Pancreas (tissue), 10 donors: ENCODE measurements around the gene SHB. TPM values are rescaled to one million over a fixed set of nuclear protein-coding genes. Genes with fewer than 3 reads are reported as not detected.
A peak's percentile ranks its signal among the peaks of the same experiment; 100 is the strongest.

Experiments
- ATAC-seq, 4 donors: fragments of 200-7000 bp; cut with Tn5 transposase; one replicate each; pipeline versions ENCODE4 v1.8.0 to v1.9.1; 2020; ENCODE audit warnings: mild to moderate bottlenecking in 4 of 4, moderate library complexity in 4 of 4
- DNase-seq, 6 donors: peaks; one replicate each; pipeline ENCODE4 v3.0.0-alpha.2; 2020
- FAIRE-seq: peaks from 2 replicates; lab custom pipeline; 2012; peaks lifted over from hg19 to GRCh38; lab: Jason Lieb, UNC
- H3K27ac ChIP-seq, 4 donors: fragments of 200-600 bp; sonication (generic); 1 replicate in 3 of 4; 2 replicates in 1 of 4; pipeline versions ENCODE4 v1.5.0 to v1.8.0; 2020
- H3K27me3 ChIP-seq, 4 donors: fragments of 200-600 bp; one replicate each; pipeline ENCODE4 v1.8.0; 2021
- H3K36me3 ChIP-seq, 3 donors: fragments of 200-600 bp; sonication (generic) in 1 of 3; one replicate each; pipeline versions ENCODE4 v1.5.0 to v1.8.0; 2020 to 2021
- H3K4me1 ChIP-seq, 3 donors: fragments of 200-600 bp; one replicate each; pipeline ENCODE4 v1.8.0; 2021
- H3K4me3 ChIP-seq, 4 donors: fragments of 200-600 bp; sonication (generic) in 2 of 4; one replicate each; pipeline versions ENCODE4 v1.5.0 to v1.8.0; 2020 to 2021
- H3K9me3 ChIP-seq, 4 donors: fragments of 200-600 bp; one replicate each; pipeline ENCODE4 v1.8.0; 2021
- WGBS, 2 donors: extraction: QIAGEN DNeasy Blood & Tissue Kit; methylation state at CpG; one replicate each; pipeline ENCODE4 v1.1.7; 2013; 5-methylcytosine and 5-hydroxymethylcytosine counted together
- intact Hi-C, 3 donors: fragments of 100-400 bp; cut with DNase I; formaldehyde crosslinking; loops; one replicate each; pipeline versions ENCODE4 v1.11.1 to v1.14.2; 2022
- polyA plus RNA-seq, 2 donors: library from polyadenylated mRNA; stranded (reverse); fragments of 200-250 nt; gene quantifications; one replicate each; pipeline ENCODE4 v1.2.3, GENCODE V29; 2013
- total RNA-seq, 6 donors: library from RNA; stranded (reverse); fragmentation: NEBNext Ultra II Directional in 4 of 6; extraction: Animal tissue kit (Norgen Biotek cat#: 25700) in 4 of 6; gene quantifications; one replicate each; pipeline versions ENCODE4 v1.2.1 to v1.2.4, GENCODE V29; 2021 to 2023
- TF ChIP-seq, protein P1 (sequence below), 4 donors: fragments of 200-600 bp; sonication (generic) in 3 of 4; IDR thresholded peaks; one replicate each; pipeline versions ENCODE4 v1.5.0 to v1.8.0; 2021; ENCODE audit warnings: antibody characterized with exemption in 4 of 4
- donor health status: healthy with polysubstance abuse.
- donor health status: DM: no; HTN: no; CAD: no; lungs with moderate emphysema.
- donor health status: DM: no; HTN: no; CAD: no.
- donor health status: control.
- donor health status: control.
- donor health status: Bipolar disorder and iron deficiency.
- donor health status: DM: yes; HTN: yes; CAD: no.
- donor health status: DM: no; HTN: no; CAD: no.
- donor health status: DM: no; HTN: no; CAD: no.
- donor health status: DM: yes; HTN: yes; CAD: no.

Gene SHB
- total and polyA plus RNA-seq, 8 donors, result 11.5 to 24.2 (median 19.2) TPM

GRCh38 chr9:37978983-37979382 lies 90.0 kb downstream of the SHB start:
- TF ChIP-seq, protein P1, sequence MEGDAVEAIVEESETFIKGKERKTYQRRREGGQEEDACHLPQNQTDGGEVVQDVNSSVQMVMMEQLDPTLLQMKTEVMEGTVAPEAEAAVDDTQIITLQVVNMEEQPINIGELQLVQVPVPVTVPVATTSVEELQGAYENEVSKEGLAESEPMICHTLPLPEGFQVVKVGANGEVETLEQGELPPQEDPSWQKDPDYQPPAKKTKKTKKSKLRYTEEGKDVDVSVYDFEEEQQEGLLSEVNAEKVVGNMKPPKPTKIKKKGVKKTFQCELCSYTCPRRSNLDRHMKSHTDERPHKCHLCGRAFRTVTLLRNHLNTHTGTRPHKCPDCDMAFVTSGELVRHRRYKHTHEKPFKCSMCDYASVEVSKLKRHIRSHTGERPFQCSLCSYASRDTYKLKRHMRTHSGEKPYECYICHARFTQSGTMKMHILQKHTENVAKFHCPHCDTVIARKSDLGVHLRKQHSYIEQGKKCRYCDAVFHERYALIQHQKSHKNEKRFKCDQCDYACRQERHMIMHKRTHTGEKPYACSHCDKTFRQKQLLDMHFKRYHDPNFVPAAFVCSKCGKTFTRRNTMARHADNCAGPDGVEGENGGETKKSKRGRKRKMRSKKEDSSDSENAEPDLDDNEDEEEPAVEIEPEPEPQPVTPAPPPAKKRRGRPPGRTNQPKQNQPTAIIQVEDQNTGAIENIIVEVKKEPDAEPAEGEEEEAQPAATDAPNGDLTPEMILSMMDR (IDR thresholded peaks at IDR 0.05), result no peak
- no peak for ATAC-seq
- Histone ChIP-seq H3K4me3 (no peak overlapping the region), H3K9me3 (no peaks in the 10 kb centered on the region), H3K4me1 (peaks cover 0 to 19% (median 14%) of the 10 kb centered on the region in 3 donors), H3K27ac (no peak overlapping the region), H3K27me3 (no peaks in the 10 kb centered on the region), H3K36me3 (peaks cover 0 to 3% (median under 1%) of the 10 kb centered on the region in 3 donors)
- FAIRE-seq, result no peak
- WGBS, 2 donors, result 84 to 89% methylated on average over 3 of the region's 3 CpGs
- peak in 2 of 6 donors; percentile 11 to 24 for DNase-seq
- intact Hi-C loops, result loop anchor here in 1 of 3 donors (10.0 kb wide), 1 partner anchor 64 kb away; no protein-coding TSS in a partner anchor

DNA sequence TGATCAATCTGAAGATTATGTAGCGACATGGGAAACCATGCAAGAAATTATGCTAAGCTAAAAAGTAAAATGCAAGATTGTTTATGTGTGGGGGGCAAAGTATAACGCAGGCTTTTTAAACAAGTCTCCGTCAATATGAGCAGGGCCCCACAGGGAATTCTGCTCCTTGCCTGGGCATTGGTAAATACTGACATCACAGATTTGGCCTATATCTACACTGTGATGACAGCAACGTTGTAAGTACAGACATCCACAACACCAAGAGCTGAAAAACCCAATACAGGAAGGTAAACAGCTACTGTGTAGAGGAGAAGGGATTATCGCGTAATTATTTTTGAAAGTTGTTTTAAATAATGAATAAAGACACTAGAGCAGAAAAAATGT lies 90.6 kb downstream of the SHB start:
- H3K4me1 ChIP-seq, result peaks cover 0 to 19% (median 14%) of the 10 kb centered on the region in 3 donors
- FAIRE-seq (no peak), DNase-seq (no peak), ATAC-seq (no peak)
- TF ChIP-seq, protein P1 (IDR thresholded peaks at IDR 0.05), result no peak
- H3K36me3 ChIP-seq, result peaks cover 0 to 8% (median 6%) of the 10 kb centered on the region in 3 donors
- 77 to 79% methylated on average over 6 of the region's 6 CpGs for WGBS, 2 donors
- no peaks in the 10 kb centered on the region for H3K9me3 ChIP-seq
- H3K27ac ChIP-seq, result no peak overlapping the region
- no peak overlapping the region for H3K4me3 ChIP-seq
- intact Hi-C loops, result loop anchor here in 1 of 3 donors (10.0 kb wide), 1 partner anchor 64 kb away; no protein-coding TSS in a partner anchor
- no peaks in the 10 kb centered on the region for H3K27me3 ChIP-seq

DNA sequence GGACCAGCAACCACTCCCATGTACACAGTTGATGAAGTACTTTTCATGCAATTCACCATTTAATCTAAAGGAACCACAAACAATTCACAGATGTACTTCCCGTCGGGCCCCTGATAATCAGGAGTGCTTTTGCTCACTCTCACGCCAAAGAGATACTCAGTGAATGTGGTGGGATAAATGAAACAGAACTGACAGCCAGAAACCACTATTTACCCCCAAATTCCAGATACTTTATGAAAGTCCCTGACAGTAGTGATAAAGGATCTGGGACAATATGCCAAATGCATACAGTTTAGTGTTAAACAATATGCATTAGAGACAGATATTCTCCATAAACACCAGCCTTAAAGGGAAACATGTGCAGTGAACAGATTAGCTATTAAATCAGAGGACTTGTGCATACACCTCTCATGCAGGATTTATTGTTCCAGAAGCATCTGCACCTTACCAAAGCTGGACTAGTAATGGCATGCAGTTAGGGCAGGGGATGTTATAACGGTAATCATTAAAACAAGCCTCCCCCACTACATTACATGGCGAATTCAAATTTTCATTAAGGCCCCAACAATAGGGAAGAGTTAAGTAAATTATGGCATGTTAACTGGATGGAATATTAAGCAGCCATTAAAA lies 91.1 kb downstream of the SHB start:
- Histone ChIP-seq H3K27ac (peak overlapping the region in 2 of 4 donors; percentile 60 to 74), H3K27me3 (no peaks in the 10 kb centered on the region), H3K4me1 (peaks cover 0 to 19% (median 14%) of the 10 kb centered on the region in 3 donors), H3K9me3 (no peaks in the 10 kb centered on the region), H3K36me3 (peaks cover 0 to 9% (median 9%) of the 10 kb centered on the region in 3 donors), H3K4me3 (no peak overlapping the region)
- ATAC-seq (no peak), FAIRE-seq (no peak), DNase-seq (no peak)
- 64 to 68% methylated on average over 5 of the region's 5 CpGs for WGBS, 2 donors
- intact Hi-C loops, result loop anchor here in 1 of 3 donors (10.0 kb wide), 1 partner anchor 63 kb away; no protein-coding TSS in a partner anchor
- TF ChIP-seq, protein P1 (IDR thresholded peaks at IDR 0.05), result no peak

GRCh38 chr9:37976714-37977477 lies 92.1 kb downstream of the SHB start:
- Histone ChIP-seq H3K27ac (peak overlapping the region in 3 of 4 donors; percentile 2 to 74 (median 60)), H3K27me3 (no peaks in the 10 kb centered on the region), H3K36me3 (peaks cover 0 to 9% (median 9%) of the 10 kb centered on the region in 3 donors), H3K9me3 (no peaks in the 10 kb centered on the region), H3K4me1 (peaks cover 5 to 30% (median 25%) of the 10 kb centered on the region in 3 donors), H3K4me3 (no peak overlapping the region)
- ATAC-seq, result peak; percentile 86 to 93 (median 88)
- intact Hi-C loops, result loop anchor here in 1 of 3 donors (10.0 kb wide), 1 partner anchor 62 kb away; no protein-coding TSS in a partner anchor
- TF ChIP-seq, protein P1 (IDR thresholded peaks at IDR 0.05), result no peak
- WGBS, 2 donors, result 45 to 50% methylated on average over 8 of the region's 8 CpGs
- FAIRE-seq, result no peak
- DNase-seq, result peak in 5 of 6 donors; percentile 53 to 73 (median 61)
